HL-60 (cell line): Measurements from ENCODE around the gene KBTBD4.

ENCODE experiments used
- DNase-seq, 2 experiments: peaks; one replicate each; pipeline ENCODE4 v3.0.0-alpha.2; 2010 to 2020; ENCODE audit warnings: low read depth in 1 of 2, low spot score in 1 of 2
- H3K27ac ChIP-seq: fragments of 250-450 bp; sonication (Bioruptor Pico); replicated peaks from 2 replicates; pipeline ENCODE4 v1.5.1; 2020; ENCODE audit warnings: mild to moderate bottlenecking, moderate library complexity
- H3K27me3 ChIP-seq: fragments of 250-450 bp; sonication (Bioruptor Pico); 2 replicates; pipeline ENCODE4 v1.5.1; 2021; ENCODE audit warnings: mild to moderate bottlenecking, moderate library complexity; ENCODE audit not compliant: insufficient read depth, poor library complexity, severe bottlenecking
- H3K4me3 ChIP-seq: replicated peaks from 2 replicates; pipeline ENCODE4 v1.5.1; 2011; ENCODE audit warnings: mild to moderate bottlenecking, control low read depth, low read length; ENCODE audit not compliant: insufficient read depth
- GABPA ChIP-seq: IDR thresholded peaks from 2 replicates; pipeline ENCODE4 v1.6.1; 2012; ENCODE audit warnings: low read depth
- POLR2AphosphoS5 ChIP-seq: IDR thresholded peaks from 2 replicates; pipeline ENCODE4 v1.6.1; 2012; ENCODE audit warnings: low read depth
- SPI1 ChIP-seq: IDR thresholded peaks from 2 replicates; pipeline ENCODE4 v1.6.1; 2012; ENCODE audit warnings: low read depth, mild to moderate bottlenecking, borderline replicate concordance
- long read RNA-seq: library from polyadenylated mRNA; unstranded; transcript quantifications from one replicate; pipeline ENCODE4 v2.0.0, GENCODE V29; 2020
- TF ChIP-seq, protein P1 (sequence below): IDR thresholded peaks from 2 replicates; pipeline ENCODE4 v1.6.1; 2012; ENCODE audit warnings: low read depth; ENCODE audit not compliant: insufficient replicate concordance
- TF ChIP-seq, protein P2 (sequence below): IDR thresholded peaks from one replicate; pipeline ENCODE4 v1.5.1; 2011; ENCODE audit warnings: low read length, control low read depth, inconsistent platforms; ENCODE audit not compliant: insufficient read depth

KBTBD4 gene
- long read RNA-seq, transcript KBTBD4-201 (4 exons, 2,460 nt): minor isoform, 8 of 262 reads
- long read RNA-seq, transcript KBTBD4-202 (4 exons, 2,372 nt): major isoform, 209 of 262 reads
- long read RNA-seq, transcript KBTBD4-209 (3 exons, 3,079 nt): minor isoform, 10 of 262 reads
- long read RNA-seq, partial matches to known transcripts: 0 of 262 reads
- long read RNA-seq, other reads (novel, unspliced or antisense): 34 of 262 reads

DNA sequence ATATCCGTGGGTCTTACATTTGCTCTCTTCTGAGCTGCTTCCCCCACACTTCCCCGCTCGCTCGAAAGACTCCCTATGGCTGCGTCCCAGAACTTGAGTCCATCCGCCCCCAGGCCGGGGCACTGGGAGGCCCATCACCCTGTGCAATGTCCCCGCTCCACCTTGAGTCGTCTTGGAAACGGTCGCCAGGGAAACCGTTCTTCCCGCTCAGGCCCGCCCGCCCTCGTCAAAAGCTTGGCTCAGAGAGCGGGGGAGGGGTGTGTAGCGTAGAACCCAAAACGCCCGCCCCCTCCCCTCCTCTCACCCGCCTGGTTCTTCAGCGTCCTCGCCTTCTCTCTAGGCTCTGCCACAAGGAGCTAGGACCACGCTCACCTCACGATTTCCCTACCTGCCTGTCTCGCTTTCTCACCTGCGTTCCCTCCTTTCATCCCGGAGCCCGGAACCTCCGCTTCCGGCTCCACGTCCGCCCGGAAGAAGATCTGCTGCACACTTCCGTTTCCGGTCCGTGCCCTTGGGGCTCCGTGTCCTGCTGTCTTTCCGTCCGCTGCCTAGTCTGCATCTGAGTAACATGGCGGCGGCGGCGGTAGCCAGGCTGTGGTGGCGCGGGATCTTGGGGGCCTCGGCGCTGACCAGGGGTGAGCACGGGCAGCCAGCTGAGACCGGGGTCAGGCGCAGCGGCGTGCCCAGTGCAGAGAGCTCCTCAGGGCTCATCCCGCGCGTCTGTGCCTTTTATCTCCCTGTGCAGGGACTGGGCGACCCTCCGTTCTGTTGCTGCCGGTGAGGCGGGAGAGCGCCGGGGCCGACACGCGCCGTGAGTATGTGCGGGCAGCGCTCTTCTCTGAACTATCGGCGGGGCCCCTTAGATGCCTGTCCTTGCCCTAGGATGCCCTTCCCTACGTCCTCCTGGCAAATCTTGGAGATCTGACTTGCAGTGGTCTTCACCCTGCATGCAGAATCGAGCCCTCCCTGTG lies at the start of gene KBTBD4, which contains the start of gene NDUFS3:
Gene KBTBD4, minus strand, starts transcription at position 447 of the 971 bp plus-strand sequence. Its CDS starts 19 bp downstream, at position 428.
Gene NDUFS3, plus strand, starts transcription at position 551 of the 971 bp plus-strand sequence. Its CDS starts 18 bp downstream, at position 569.
- H3K27me3 ChIP-seq: no peaks in the 10 kb centered on the region
- peak; percentile 85 to 89 for DNase-seq
- TF ChIP-seq GABPA (peak; percentile 100), POLR2AphosphoS5 (peak; percentile 98), SPI1 (peak; percentile 44; the same call in 1 of the 2 replicates)
- TF ChIP-seq, protein P1, sequence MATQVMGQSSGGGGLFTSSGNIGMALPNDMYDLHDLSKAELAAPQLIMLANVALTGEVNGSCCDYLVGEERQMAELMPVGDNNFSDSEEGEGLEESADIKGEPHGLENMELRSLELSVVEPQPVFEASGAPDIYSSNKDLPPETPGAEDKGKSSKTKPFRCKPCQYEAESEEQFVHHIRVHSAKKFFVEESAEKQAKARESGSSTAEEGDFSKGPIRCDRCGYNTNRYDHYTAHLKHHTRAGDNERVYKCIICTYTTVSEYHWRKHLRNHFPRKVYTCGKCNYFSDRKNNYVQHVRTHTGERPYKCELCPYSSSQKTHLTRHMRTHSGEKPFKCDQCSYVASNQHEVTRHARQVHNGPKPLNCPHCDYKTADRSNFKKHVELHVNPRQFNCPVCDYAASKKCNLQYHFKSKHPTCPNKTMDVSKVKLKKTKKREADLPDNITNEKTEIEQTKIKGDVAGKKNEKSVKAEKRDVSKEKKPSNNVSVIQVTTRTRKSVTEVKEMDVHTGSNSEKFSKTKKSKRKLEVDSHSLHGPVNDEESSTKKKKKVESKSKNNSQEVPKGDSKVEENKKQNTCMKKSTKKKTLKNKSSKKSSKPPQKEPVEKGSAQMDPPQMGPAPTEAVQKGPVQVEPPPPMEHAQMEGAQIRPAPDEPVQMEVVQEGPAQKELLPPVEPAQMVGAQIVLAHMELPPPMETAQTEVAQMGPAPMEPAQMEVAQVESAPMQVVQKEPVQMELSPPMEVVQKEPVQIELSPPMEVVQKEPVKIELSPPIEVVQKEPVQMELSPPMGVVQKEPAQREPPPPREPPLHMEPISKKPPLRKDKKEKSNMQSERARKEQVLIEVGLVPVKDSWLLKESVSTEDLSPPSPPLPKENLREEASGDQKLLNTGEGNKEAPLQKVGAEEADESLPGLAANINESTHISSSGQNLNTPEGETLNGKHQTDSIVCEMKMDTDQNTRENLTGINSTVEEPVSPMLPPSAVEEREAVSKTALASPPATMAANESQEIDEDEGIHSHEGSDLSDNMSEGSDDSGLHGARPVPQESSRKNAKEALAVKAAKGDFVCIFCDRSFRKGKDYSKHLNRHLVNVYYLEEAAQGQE: peak; percentile 77
- TF ChIP-seq, protein P2, sequence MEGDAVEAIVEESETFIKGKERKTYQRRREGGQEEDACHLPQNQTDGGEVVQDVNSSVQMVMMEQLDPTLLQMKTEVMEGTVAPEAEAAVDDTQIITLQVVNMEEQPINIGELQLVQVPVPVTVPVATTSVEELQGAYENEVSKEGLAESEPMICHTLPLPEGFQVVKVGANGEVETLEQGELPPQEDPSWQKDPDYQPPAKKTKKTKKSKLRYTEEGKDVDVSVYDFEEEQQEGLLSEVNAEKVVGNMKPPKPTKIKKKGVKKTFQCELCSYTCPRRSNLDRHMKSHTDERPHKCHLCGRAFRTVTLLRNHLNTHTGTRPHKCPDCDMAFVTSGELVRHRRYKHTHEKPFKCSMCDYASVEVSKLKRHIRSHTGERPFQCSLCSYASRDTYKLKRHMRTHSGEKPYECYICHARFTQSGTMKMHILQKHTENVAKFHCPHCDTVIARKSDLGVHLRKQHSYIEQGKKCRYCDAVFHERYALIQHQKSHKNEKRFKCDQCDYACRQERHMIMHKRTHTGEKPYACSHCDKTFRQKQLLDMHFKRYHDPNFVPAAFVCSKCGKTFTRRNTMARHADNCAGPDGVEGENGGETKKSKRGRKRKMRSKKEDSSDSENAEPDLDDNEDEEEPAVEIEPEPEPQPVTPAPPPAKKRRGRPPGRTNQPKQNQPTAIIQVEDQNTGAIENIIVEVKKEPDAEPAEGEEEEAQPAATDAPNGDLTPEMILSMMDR: no peak
- H3K27ac ChIP-seq: peak within 1 kb of the TSS; percentile 90
- peak within 1 kb of the TSS; percentile 85 for H3K4me3 ChIP-seq

DNA sequence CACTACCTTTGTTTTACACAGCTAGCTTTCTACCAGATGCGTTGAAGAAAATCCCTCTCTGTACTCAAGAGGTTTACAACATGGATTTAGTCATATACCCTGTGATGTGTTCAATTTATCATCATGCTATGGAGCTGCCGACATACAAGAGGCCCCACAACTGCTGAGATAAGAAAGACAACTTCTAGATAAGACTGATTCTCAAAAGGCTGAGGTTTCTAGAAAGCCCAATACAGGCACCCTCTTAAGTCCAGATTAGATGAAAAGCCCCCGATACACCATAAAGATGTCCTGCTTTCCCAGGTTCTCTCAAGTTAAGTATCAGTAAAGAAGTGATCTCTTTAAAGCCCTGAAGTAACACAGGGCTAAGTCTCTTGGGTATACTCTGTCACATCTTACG lies 49.3 kb upstream of the KBTBD4 start:
- H3K27me3 ChIP-seq: no peaks in the 10 kb centered on the region
- DNase-seq: no peak
- no peak overlapping the region for H3K4me3 ChIP-seq
- no peak overlapping the region for H3K27ac ChIP-seq
- TF ChIP-seq POLR2AphosphoS5 (no peak), SPI1 (no peak), GABPA (no peak)
- TF ChIP-seq, protein P1: no peak
- TF ChIP-seq, protein P2: no peak

DNA sequence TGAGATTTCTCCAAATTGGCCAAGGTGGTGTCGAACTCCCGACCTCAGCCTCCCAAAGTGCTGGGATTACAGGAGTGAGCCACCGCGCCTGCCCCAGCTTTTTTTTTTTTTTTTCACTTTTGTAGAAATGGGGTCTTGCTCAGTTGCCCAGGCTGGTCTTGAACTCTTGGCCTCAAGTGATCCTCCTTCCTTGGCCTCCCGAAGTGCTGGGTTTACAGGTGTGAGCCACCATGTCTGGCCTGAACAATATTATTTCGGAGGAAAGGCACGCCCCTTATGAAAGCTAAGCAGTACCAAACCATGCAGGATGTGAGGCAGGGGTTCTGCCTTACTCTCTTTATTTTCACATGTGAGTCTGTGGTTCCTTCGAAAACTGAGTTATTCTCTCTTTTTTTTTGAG lies 47.5 kb upstream of the KBTBD4 start:
- DNase-seq: no peak
- TF ChIP-seq POLR2AphosphoS5 (no peak), GABPA (no peak), SPI1 (no peak)
- TF ChIP-seq, protein P1: no peak
- TF ChIP-seq, protein P2: no peak
- Histone ChIP-seq H3K27ac (no peak overlapping the region), H3K27me3 (no peaks in the 10 kb centered on the region), H3K4me3 (no peak overlapping the region)
